ENCODE results near the gene OSBPL1A. TPM values are rescaled to one million over a fixed set of nuclear protein-coding genes. Genes with fewer than 3 reads are reported as not detected.

The OSBPL1A gene
- total RNA-seq, 4 donors from 2014 or later = 52.9 to 67.6 (median 59.0) TPM

- DNase-seq = no peak
- TF ChIP-seq CTCF (IDR thresholded peaks at IDR 0.05) = peak in 3 of 6 experiments; percentile 39 to 47 (median 43)
- TF ChIP-seq POLR2A (IDR thresholded peaks at IDR 0.05) = no peak
- H3K9me3 ChIP-seq = no peaks in the 10 kb centered on the region
- no peak overlapping the region for H3K27ac ChIP-seq
- no peaks in the 10 kb centered on the region for H3K36me3 ChIP-seq
- H3K4me3 ChIP-seq = no peak overlapping the region
- H3K27me3 ChIP-seq = no peaks in the 10 kb centered on the region
- peaks cover 0 to 3% (median 0%) of the 10 kb centered on the region in 4 donors for H3K4me1 ChIP-seq
Measured at GRCh38 chr18:24317370-24317769, 80.3 kb downstream of the OSBPL1A start.

GRCh38 chr18:24315170-24315569 lies 82.5 kb downstream of the OSBPL1A start:
- Histone ChIP-seq H3K36me3 (no peaks in the 10 kb centered on the region), H3K4me3 (no peak overlapping the region), H3K27ac (no peak overlapping the region), H3K4me1 (peaks cover 0 to 3% (median 0%) of the 10 kb centered on the region in 4 donors), H3K9me3 (no peaks in the 10 kb centered on the region), H3K27me3 (no peaks in the 10 kb centered on the region)
- no peak for DNase-seq
- TF ChIP-seq CTCF (IDR thresholded peaks at IDR 0.05) (no peak), POLR2A (IDR thresholded peaks at IDR 0.05) (no peak)

GRCh38 chr18:24306201-24306600 lies 91.4 kb downstream of the OSBPL1A start:
- Histone ChIP-seq H3K4me3 (no peak overlapping the region), H3K4me1 (no peaks in the 10 kb centered on the region), H3K9me3 (no peaks in the 10 kb centered on the region), H3K27ac (no peak overlapping the region), H3K36me3 (no peaks in the 10 kb centered on the region), H3K27me3 (no peaks in the 10 kb centered on the region)
- no peak for TF ChIP-seq POLR2A (IDR thresholded peaks at IDR 0.05)
- no peak for TF ChIP-seq CTCF (IDR thresholded peaks at IDR 0.05)
- DNase-seq = no peak

- Histone ChIP-seq H3K27ac (no peak overlapping the region), H3K27me3 (no peaks in the 10 kb centered on the region)
- DNase-seq = peak in 1 of 3 donors; percentile 58
Measured at GRCh38 chr18:24300703-24301102, 96.9 kb downstream of the OSBPL1A start.

GRCh38 chr18:24296276-24296675 lies 101.3 kb downstream of the OSBPL1A start:
- TF ChIP-seq POLR2A (IDR thresholded peaks at IDR 0.05) (no peak), CTCF (IDR thresholded peaks at IDR 0.05) (no peak)
- DNase-seq = no peak
- Histone ChIP-seq H3K4me3 (no peak overlapping the region), H3K9me3 (no peaks in the 10 kb centered on the region), H3K27me3 (no peaks in the 10 kb centered on the region), H3K27ac (no peak overlapping the region), H3K4me1 (no peaks in the 10 kb centered on the region), H3K36me3 (no peaks in the 10 kb centered on the region)

More at GRCh38 chr18:24300703-24301102, 96.9 kb downstream of the OSBPL1A start:
- TF ChIP-seq CTCF (IDR thresholded peaks at IDR 0.05) (no peak), POLR2A (IDR thresholded peaks at IDR 0.05) (no peak)
- Histone ChIP-seq H3K4me1 (no peaks in the 10 kb centered on the region), H3K36me3 (no peaks in the 10 kb centered on the region), H3K4me3 (no peak overlapping the region), H3K9me3 (no peaks in the 10 kb centered on the region)

- Histone ChIP-seq H3K27ac (no peak overlapping the region), H3K27me3 (no peaks in the 10 kb centered on the region), H3K36me3 (no peaks in the 10 kb centered on the region), H3K4me3 (no peak overlapping the region), H3K4me1 (no peaks in the 10 kb centered on the region), H3K9me3 (no peaks in the 10 kb centered on the region)
- DNase-seq = no peak
- TF ChIP-seq POLR2A (IDR thresholded peaks at IDR 0.05) (no peak), CTCF (IDR thresholded peaks at IDR 0.05) (no peak)
Measured at GRCh38 chr18:24293254-24293653, 104.4 kb downstream of the OSBPL1A start.

All from Peyer's patch (tissue), 4 donors.